ENCODE measurements around the gene NFATC3.

Gene NFATC3

DNA sequence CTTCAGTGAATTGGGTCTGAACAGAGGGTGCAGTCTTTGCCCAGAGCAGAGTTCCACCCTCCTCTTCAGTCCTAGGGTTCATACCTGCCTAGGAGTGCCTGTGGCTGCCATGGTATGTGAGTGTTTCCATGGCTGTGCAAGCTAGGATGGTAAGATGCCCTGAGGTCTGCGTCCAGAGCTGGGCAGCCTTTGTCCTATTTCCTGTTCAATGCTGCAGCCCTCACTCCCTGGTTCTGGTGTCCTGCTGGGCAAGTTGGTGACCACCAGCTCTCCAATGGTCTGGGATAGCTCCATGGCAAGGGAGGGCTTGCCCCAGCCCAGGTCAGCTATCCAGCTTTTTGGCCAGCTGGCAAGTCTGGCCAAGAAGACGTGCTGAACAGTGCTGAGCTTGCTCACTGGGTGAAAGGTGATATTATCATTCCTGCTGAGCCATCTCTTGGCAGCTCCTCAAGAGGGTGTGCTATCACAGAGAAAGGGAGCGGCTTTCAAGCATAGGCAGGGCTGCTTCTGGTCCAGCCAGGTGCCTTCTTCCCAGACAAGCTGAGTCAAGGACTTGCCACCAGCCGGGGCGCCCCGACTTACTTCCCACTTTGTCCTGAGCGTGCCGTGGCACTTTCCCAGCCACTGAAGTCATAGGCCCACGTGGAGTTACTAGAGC lies 13.0 kb upstream of the NFATC3 start:
- DNase-seq (ENCODE audit: low read depth in 2 of 2): no peak

DNA sequence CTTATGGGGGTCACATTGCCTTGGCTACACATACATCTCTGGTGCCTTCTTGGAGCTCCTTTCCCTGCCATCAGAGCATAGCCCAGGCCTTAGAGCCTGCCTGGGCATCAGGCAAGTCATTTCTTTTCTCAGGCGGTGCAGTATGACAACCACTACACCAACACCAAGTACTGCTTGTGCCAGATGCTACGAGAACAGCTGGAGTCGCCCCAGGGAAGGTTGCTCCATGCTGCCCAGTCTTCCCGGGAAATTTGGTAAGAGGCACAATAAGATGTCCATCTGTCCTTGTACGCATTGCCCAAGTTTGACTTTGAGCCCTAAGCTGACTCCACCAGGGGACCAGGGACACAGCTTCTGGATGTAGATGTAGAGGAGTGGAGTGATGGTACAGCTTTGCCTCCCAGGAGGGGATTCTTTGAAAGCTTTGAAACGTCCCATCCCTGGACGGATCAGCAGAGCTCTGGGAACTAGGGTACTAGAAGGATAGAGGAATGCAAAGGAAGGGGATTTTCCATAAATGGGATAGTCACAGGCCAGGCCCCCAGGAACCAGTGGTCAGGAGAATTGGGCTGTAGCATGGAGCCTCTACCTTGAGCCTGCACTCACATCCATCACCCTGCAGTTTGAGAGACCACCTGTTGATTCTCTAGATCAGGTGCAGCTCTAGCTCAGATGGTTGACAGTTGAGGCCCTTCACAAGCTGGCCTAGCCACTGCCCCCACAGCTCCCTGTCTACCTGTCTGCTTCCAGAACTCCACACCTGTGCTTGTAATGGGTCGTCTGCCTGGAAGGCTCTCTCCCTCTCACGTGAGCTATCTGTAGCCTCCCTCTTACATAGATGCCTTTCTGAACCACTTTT lies 11.0 kb upstream of the NFATC3 start:
- no peak for DNase-seq (ENCODE audit: low read depth in 2 of 2)

DNA sequence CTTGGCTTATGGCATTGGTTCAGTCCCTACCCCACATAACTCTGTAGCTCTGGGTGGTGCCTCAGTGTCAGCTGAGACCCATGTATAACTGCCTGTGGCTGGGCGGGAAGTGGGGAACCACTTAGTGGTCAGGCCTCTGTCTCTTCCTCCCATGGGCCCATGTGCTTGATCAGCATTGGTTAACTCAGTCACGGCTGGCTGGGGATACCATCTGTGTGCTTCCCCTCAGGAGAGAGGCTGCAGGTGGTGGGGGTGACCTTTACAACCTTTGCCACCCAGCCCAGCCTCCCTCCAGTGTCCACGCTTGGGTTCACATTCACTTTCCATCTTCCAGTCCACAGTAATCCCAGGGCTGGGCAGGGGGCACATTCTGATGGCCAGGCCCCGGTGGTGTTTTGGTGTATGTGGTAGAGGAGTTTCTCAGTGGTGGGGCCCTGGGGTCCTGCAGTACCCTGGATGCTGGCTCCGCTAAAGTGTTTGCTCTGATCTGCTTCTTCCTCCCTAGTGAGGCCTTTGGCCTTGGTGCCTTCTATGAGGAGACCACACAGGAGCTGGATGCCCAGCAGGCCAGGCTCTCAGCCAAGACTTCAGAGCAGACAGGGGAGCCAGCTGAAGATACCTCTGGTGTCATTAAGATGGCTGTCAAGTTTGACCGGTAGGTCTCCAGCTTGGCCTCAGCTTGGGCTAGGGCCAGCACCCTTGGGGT lies 10.2 kb upstream of the NFATC3 start:
- no peak for DNase-seq (ENCODE audit: low read depth in 2 of 2)

DNA sequence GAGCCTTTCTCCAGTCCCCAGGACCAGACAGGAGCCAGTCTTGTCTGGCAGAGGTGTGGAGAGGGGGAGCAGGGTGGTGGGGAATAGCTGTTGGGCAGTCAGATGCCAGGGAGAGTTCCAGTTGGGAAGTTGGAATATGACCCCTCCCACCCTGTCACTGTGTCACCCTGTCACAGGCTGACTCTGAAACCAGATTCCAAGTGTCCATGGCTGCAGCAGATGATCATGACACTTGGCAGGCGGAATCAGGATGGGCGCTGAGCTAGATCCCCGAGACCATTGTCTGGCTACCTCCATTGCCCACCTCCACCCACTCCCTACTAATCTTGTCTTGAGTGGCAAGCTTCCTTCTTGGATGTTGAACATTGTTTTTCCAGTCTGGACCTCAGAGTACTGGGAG lies 9.2 kb upstream of the NFATC3 start:
- no peak for DNase-seq (ENCODE audit: low read depth in 2 of 2)

DNA sequence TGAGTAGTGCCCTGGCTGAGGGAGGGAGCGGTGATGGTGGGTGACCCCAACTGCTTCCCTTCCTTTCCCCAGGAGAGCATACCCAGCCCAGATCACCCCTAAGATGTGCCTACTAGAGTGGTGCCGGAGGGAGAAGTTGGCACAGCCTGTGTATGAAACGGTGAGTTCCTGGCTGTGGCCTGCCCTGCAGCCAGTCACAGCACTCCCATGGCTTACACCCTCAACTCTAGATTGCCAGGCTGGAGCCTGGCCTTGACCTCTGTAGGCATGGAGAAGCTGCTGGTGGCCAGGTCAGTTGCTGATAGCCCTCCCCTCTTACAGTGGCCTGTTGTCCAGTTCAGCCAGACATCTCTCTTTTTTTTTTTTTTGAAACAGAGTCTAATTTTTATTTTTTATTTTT lies 8.6 kb upstream of the NFATC3 start:
- DNase-seq (ENCODE audit: low read depth in 2 of 2): no peak

DNA sequence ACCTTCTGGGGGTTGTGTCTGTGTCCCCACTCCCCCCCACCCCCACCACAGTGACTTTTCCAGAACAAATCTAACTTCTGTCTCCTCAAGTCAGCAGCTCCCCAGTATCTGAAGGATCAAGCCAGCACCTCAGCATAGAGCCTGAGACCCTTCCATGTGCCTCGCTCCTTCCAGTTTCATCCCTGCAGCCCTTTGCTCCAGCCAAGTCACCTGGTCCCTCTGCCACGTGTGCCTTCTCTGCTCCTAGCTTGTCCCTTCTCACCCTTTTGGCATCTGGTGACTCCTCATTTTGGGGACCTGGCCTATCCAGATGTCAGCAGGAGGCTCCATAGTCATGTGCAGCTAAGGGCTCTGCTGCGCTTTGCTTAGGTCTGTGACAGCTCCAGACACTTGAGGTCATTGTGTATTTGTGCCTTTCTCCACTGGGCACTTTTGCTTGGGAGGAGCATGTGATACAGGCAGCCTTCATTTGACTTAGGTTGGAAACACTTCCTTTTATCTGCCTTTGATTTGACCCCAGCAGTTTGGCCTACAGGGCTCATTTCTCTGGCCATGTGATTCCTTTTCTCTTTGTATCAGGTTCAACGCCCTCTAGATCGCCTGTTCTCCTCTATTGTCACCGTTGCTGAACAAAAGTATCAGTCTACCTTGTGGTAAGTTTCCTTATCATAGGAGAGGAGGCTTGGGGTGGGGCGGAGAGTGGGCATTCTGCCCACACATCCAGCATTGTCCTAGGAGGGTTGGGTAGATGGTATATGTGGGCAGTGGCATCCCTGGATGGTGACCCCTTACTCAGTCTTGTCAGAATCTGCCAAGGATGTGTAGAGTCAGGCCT lies 7.1 kb upstream of the NFATC3 start:
- no peak for DNase-seq (ENCODE audit: low read depth in 2 of 2)

DNA sequence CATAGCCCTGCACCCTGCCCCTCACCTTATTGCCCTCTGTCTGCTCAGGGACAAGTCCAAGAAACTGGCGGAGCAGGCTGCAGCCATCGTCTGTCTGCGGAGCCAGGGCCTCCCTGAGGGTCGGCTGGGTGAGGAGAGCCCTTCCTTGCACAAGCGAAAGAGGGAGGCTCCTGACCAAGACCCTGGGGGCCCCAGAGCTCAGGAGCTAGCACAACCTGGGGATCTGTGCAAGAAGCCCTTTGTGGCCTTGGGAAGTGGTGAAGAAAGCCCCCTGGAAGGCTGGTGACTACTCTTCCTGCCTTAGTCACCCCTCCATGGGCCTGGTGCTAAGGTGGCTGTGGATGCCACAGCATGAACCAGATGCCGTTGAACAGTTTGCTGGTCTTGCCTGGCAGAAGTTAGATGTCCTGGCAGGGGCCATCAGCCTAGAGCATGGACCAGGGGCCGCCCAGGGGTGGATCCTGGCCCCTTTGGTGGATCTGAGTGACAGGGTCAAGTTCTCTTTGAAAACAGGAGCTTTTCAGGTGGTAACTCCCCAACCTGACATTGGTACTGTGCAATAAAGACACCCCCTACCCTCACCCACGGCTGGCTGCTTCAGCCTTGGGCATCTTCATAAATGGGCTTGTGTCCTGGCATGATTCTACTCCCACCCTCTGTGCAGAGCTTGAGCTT lies 6.3 kb upstream of the NFATC3 start:
- no peak for DNase-seq (ENCODE audit: low read depth in 2 of 2)

DNA sequence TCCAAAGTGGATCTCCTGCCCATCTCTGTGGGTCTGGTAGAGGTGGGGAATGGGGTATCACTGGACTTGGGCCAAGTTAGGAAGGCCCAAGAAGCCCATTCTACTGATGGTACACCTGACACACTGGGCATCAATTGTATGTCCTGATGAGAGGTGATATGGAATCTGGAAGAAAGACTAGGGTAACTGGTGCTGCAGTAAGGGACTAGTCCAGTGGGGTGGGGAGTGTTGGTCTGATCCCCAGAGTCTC lies 5.9 kb upstream of the NFATC3 start:
- DNase-seq (ENCODE audit: low read depth in 2 of 2): no peak

DNA sequence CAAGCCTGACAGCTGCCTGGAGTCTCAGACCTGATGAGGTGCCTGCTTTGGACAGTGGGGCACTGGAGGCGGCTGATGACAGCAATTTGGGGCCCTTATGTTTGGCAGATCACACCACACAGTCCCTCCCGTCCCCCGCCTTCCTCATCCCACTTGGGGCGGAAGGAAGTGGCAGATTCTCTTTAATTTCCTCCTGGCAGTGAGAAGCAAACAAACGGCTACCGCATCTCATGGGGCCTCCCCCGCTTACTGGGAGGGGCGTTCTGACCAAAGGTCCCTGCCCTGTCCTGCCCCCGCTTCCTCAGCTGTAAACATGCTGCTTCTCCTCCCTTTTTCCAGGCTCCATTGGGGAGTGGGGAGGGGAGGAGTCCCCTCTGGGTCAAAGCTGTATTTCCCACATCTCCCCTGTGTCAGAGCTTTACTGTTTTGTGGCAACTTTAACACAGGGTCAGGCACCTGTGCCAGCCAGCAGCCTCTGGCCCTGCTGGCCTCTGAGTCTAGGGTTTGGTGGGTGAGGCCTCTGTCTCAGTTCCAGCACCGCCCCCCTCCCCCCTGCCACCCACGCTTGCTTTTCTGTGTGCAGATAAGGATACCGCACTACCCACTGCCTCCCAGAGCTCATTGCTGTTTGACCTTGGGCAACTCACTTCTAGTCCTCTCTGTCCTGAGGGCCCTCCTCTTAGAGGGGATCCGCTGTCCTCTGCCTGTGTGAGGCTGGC lies 5.4 kb upstream of the NFATC3 start:
- peak; percentile 56 to 60 for DNase-seq (ENCODE audit: low read depth in 2 of 2)

DNA sequence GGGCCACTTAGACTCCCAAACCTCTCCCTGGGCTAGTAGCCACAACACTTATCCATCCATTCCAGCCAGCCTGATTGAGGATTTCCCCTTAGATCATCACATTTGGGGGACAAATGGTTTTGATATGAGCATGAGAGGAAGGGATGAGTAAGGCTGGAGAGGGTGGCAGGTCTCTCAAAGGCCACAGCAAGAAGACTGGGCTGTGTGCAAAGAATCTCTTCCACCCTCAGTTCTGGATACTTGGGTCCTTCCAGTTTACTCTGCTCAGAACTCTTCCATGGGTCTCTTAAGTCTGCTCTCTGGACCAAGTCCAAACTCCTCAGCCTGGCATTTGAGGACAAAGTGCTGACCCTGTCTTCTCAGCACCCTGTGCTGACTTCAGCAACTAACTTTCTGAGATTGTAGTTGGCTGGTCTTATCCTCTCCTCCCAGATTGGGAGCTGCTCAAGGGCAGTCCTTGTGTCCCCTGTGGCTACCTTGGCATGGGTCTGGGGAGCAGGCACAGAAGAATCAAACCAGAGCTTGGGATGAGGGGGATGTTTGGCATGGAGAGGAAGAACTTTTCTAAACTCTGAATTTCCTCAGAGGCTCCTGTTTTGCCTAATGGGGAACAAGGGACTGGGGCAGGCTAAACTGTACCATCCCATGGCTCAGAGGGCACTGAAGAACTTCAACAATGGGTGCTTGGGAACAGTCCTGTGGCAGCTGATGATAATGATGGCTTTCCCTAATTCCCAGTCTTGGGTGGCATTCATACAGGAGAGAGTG lies 3.1 kb upstream of the NFATC3 start:
- no peak for DNase-seq (ENCODE audit: low read depth in 2 of 2)

DNA sequence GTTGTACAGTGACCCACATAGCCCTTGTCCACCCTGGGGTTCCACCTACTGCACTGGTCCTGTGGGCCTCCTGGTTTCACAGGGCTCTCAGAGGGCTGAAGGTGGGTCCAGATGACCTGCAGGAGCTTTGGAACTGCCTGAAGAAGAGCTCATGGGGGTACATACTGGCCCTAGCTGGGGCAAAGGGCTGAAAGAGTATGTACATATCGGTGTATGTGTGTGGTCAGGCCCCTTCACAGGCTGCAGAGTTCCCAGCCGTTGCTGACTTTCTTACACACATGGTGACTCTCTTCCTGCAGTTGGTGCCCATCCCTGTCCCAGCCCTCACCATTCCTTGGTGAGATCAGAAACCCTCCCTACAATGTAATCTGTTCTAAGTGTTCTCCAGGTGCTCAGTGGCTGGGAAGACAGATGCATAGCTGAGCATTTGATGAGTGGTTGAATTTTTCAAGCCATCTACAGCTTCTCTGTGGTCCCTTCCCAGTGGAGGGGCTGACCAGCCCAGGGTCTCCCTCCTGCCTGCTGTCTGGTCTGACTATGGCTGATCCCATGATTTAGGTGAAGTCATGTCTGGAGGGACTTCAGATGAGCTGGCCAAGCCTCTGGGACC lies 2.4 kb upstream of the NFATC3 start:
- DNase-seq (ENCODE audit: low read depth in 2 of 2): no peak

DNA sequence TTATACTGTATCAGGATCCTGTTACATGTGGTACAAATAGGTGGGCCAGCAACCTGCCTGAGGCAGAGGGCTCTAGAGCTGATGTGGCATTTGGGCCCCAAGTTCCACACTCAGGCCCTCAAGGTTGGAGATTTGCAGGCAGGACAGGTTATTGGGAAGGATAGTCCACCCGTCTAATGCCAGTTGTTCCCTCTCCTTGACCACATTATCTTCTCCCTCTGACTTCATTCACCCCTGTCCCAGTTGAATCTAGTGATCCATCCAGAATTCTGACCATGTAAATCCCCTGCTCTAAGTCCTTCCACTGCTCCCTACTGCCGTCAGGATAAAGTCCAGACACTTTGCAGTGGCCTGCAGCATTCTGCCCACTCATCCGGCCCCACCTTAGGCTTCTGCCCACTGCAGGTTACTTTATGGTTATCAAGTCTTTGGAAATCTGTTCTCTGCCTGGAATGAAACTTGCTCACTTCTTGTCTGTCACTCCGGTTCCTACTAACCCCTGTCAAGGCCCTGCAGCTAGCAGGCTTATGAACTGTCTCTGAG lies 1.9 kb upstream of the NFATC3 start:
- DNase-seq (ENCODE audit: low read depth in 2 of 2): no peak

DNA sequence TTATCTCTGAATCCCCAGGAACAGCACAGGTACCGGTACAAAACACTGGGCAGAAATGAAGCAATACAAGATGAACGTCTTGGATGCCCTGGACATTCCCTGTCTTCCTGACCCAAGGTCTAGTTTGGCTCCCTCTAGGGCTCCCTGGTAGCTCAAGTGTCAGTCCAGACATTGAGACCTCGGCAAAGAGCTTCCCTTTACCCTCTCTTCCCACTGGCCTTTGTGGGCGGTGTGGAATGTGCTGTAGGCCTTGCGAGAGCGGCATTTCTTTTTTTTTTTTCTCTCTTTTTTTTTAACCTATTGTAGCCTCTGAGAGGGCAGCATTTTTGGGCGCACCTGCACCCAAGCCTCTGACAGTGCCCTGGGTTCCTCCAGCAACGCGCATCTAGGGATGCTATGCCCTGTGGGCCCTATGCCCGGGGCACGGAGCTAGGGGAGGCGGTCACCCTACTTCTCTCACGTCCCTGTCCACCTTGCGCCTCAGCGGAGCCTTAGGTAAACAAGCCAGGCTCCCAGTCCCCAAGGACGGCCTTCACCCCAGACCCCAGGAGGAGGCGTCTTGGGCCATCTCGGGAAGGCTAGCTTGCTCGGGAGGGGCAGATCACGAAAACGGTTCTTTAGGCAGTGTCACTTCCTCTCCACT lies 1.2 kb upstream of the NFATC3 start:
- no peak for DNase-seq (ENCODE audit: low read depth in 2 of 2)

DNA sequence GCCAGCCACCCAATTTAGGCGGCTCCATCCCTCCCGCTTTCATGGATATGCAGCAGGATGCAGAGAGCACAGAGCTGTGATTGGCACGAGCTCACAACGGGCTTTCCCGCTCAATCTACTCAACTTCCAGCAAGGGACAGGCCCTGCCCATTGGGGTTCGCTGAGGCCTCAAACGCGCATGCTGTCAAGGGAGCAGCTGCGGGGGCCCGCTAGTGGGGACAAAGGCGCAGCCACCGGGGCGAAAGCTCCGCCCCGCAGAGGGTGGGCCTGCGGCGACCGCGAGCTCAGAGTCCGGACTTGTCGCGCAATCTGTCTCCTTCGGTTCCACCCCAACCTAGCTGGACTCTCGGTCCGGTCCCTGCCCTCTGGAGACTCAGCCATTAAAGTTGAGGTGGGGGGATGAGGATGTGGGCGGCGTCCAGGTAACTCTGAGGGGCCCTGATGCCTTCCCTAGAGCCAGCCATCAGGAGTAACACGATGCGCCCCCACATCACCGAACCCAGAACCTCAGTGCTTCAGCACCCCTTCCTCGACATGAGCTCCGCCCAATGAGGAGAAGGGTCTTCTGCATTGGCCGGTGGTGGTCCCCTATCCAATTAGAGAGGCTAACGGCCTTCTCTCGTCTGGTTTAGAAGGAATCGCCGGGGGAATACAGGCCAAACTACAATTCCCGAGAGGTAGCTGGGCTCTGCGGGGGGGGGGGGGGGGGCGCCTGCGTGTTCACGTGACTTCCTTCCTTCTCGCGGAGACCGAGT lies 489 bp upstream of the NFATC3 start:
- peak; percentile 67 to 80 for DNase-seq (ENCODE audit: low read depth in 2 of 2)

DNA sequence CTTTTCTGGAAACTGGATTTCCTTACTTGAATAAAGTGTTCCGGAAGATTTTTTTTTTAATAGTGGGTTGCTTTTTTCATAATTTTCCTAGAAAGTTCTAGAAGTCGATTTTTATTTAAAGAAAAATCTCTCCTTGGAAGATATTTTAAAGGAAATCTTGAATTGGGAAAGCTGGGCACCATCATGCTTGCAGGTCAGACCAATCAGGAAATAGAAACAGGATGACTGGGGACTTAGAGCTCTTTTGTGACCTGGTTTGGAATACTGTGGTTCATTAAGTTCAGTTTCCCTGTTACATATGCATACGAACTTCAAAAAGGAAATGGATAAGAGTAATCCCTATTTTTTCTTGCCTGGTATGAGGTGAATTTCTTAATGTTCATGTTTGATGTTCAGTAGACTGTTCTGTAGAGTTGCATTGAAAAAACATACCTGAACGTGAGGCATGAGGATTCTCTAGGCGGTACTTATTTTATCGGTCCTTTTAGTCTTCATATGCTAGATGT lies 1.2 kb downstream of the NFATC3 start:
- no peak for DNase-seq (ENCODE audit: low read depth in 2 of 2)

DNA sequence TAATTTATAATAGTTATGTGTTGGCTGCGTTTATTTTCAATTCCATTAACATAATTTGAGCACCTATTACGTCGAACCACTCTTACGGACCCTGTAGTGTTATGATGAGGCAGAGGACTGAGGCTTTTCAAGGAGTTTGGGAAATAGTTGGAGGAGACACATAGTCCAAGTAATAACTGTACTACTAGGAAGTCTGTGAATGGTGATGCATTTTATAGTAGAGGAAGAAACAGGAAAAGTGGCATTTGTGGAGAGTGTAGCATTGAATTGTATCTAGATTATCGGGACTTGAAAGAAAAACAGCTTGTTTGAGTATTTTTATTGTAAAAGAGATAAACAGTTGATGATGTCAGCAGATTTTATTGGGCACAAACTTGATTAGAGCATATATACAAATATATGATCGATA lies 1.7 kb downstream of the NFATC3 start:
- no peak for DNase-seq (ENCODE audit: low read depth in 2 of 2)

DNA sequence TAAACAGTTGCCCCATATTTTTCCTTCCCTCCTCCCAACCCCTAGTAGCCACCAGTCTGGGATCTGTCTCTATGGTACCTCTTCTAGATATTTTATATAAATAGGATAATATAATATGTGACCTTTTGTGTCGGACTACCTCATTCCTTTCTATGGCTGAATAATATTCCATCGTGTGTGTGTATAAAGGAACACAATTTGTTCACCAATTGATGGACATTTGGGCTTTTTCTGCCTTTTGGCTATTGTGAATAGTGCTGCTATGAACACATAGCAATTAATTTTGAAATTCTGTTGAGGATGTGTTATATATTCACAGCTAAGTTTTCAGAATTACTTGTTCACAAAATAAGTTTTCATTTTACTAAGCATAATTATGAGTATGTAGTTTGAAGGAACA lies 2.5 kb downstream of the NFATC3 start:
- DNase-seq (ENCODE audit: low read depth in 2 of 2): no peak

Data from stimulated activated CD4-positive, alpha-beta T cell treated with anti-CD3 and anti-CD28 coated beads, Interleukin-1b, Interleukin-23, amount 100 ng/mL, for 4 hours (primary cell).